Uterus (tissue), 4 donors: ENCODE data around the gene SLX4IP. TPM values are rescaled to one million over a fixed set of nuclear protein-coding genes. Genes with fewer than 3 reads are reported as not detected.

Source experiments
- DNase-seq, 2 donors: peaks; one replicate each; pipeline ENCODE4 v3.0.0-alpha.2; 2019 to 2020
- H3K27ac ChIP-seq, 2 donors: fragments of 200-600 bp; sonication (generic); 1 replicate in 1 of 2; 2 replicates in 1 of 2; pipeline ENCODE4 v1.5.1; 2016 to 2018
- H3K27me3 ChIP-seq, 2 donors: fragments of 200-600 bp; sonication (generic); one replicate each; pipeline ENCODE4 v1.5.1; 2018 to 2019; ENCODE audit warnings: control low read depth in 1 of 2
- H3K36me3 ChIP-seq, 2 donors: fragments of 200-600 bp; sonication (generic); one replicate each; pipeline ENCODE4 v1.5.1; 2019; ENCODE audit warnings: control low read depth in 1 of 2
- H3K4me1 ChIP-seq, 2 donors: fragments of 200-600 bp; sonication (generic); one replicate each; pipeline ENCODE4 v1.5.1; 2018 to 2019; ENCODE audit warnings: control low read depth in 1 of 2
- H3K4me3 ChIP-seq, 2 donors: fragments of 200-600 bp; sonication (generic); 1 replicate in 1 of 2; 2 replicates in 1 of 2; pipeline ENCODE4 v1.5.1; 2018 to 2019; ENCODE audit warnings: mild to moderate bottlenecking in 1 of 2
- H3K9me3 ChIP-seq, 2 donors: fragments of 200-600 bp; sonication (generic); one replicate each; pipeline ENCODE4 v1.5.1; 2019; ENCODE audit warnings: control low read depth in 1 of 2
- CTCF ChIP-seq, 4 experiments: fragments of 200-600 bp in 2 of 4; fragments of 450-650 bp in 2 of 4; sonication (generic) in 2 of 4; IDR thresholded peaks; one replicate each; pipeline ENCODE4 v1.5.1; 2016 to 2019; ENCODE audit warnings: antibody characterized with exemption in 4 of 4, mild to moderate bottlenecking in 2 of 4, moderate library complexity in 1 of 4
- POLR2A ChIP-seq, 2 donors: fragments of 450-650 bp; IDR thresholded peaks; one replicate each; pipeline ENCODE4 v1.6.1; 2016; ENCODE audit warnings: antibody characterized with exemption in 2 of 2, mild to moderate bottlenecking in 1 of 2, moderate library complexity in 1 of 2
- intact Hi-C: fragments of 100-400 bp; cut with DNase I; formaldehyde crosslinking; loops from one replicate; pipeline ENCODE4 v1.15.1; 2023; ENCODE audit warnings: low total_unique reads
- total RNA-seq, 4 donors: library from RNA; depleted of rRNA in 3 of 4; stranded (reverse); fragments of >200 nt in 3 of 4; gene quantifications; one replicate each; pipeline versions ENCODE4 v1.1.0 to v1.2.4, GENCODE V29; 2014 to 2023
- donor health status: DM: yes; HTN: yes; CAD: no.

Gene SLX4IP
- total RNA-seq, 4 donors from 2014 or later = 0.51 to 7.1 (median 2.0) TPM

DNA sequence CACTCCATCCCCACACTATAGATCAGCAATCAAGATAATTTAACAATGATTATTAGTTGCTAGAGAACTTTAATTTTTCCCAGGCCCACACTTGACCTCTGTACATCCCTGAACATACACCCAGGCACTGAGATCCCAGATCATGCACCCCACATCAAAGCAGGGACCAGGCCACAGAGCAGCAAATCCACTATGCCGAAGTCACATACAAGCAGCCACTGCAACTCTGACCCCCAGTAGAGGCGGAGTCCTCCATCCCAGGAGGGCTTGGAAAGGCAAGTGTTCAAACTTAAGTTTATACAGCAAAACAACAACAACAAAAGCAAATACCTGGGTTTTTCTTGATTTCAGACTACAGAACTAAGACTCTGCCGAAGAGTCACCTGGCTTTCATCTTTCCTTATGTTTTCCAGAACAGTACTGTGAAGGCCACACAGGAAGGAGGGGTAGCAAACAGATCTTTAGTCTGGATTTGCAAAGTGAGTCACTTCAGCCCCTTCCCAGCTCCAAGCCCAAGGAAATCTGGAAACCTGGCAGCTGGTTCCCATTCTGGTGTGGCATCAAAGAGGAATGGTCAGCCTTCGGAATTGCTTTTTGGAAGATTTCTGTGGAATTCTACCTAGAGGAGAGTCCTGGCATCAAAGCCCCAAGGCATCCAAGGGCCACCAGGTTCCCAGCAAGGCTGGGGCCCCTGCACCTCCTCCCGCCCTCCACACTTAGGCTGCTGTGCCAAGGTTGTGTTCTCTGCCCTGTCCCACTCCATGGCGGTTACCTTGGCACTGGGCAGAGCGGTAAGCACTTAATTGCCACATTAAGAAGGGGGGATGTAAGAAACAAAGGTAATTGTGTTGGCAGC is 231.3 kb downstream of the SLX4IP start:
- Histone ChIP-seq H3K27me3 (no peaks in the 10 kb centered on the region), H3K36me3 (no peaks in the 10 kb centered on the region), H3K9me3 (no peaks in the 10 kb centered on the region), H3K4me1 (peaks cover 5 to 9% of the 10 kb centered on the region in 2 donors), H3K27ac (peak overlapping the region; percentile 61 to 64), H3K4me3 (no peak overlapping the region)
- peak in 1 of 2 donors; percentile 12 for DNase-seq
- intact Hi-C loops = no loop called here
- TF ChIP-seq POLR2A (IDR thresholded peaks at IDR 0.05) (no peak), CTCF (IDR thresholded peaks at IDR 0.05) (no peak)

GRCh38 chr20:10667077-10667401 is 231.9 kb downstream of the SLX4IP start:
- Histone ChIP-seq H3K9me3 (no peaks in the 10 kb centered on the region), H3K36me3 (no peaks in the 10 kb centered on the region), H3K27me3 (no peaks in the 10 kb centered on the region), H3K4me3 (no peak overlapping the region), H3K27ac (peak overlapping the region; percentile 61 to 64), H3K4me1 (peaks cover 5 to 8% of the 10 kb centered on the region in 2 donors)
- intact Hi-C loops = no loop called here
- peak; percentile 43 to 59 for DNase-seq
- peak in 1 of 2 donors; percentile 13 for TF ChIP-seq POLR2A (IDR thresholded peaks at IDR 0.05)
- no peak for TF ChIP-seq CTCF (IDR thresholded peaks at IDR 0.05)

DNA sequence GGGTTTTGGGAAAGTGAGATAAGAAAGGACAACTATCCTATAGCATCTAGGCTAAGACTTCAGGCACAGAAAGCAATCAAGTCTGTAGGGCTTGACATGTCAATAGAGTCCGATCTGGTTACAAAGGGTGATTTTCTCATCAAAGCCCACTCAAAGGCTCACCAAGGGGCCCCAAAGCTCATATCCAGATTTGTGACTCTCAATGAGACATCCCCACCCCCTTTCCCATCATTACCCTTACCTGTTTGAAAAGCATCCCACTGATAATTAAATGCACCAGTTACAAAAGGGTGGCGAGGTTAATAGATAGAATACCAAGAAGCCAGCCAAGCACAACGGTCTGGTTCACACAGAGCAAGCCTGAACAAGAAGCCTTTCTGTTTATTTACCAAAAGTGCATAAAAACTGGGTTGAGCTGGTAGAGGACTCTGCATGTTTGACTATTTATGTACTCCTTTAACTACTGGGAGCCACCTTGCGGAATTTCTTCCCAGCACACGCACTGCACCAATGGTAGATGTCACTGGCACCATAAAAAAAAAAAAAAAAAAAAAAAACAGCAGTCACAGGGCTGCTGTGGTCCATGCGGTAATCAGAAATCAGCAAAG is 232.6 kb downstream of the SLX4IP start:
- intact Hi-C loops = no loop called here
- TF ChIP-seq POLR2A (IDR thresholded peaks at IDR 0.05) (no peak), CTCF (IDR thresholded peaks at IDR 0.05) (no peak)
- peak in 1 of 2 donors; percentile 7 for DNase-seq
- H3K4me1 ChIP-seq = peaks cover 5 to 8% of the 10 kb centered on the region in 2 donors
- no peak overlapping the region for H3K4me3 ChIP-seq
- H3K36me3 ChIP-seq = no peaks in the 10 kb centered on the region
- peak overlapping the region in 1 of 2 donors; percentile 64 for H3K27ac ChIP-seq
- H3K27me3 ChIP-seq = no peaks in the 10 kb centered on the region
- no peaks in the 10 kb centered on the region for H3K9me3 ChIP-seq

GRCh38 chr20:10668677-10669368 is 233.7 kb downstream of the SLX4IP start:
- TF ChIP-seq CTCF (IDR thresholded peaks at IDR 0.05) (no peak), POLR2A (IDR thresholded peaks at IDR 0.05) (no peak)

More at GRCh38 chr20:10668677-10669368, 233.7 kb downstream of the SLX4IP start:
- Histone ChIP-seq H3K27me3 (no peaks in the 10 kb centered on the region), H3K4me3 (no peak overlapping the region), H3K4me1 (peaks cover 5 to 8% of the 10 kb centered on the region in 2 donors), H3K9me3 (no peaks in the 10 kb centered on the region), H3K36me3 (no peaks in the 10 kb centered on the region), H3K27ac (peak overlapping the region in 1 of 2 donors; percentile 64)
- no peak for DNase-seq
- intact Hi-C loops = no loop called here
